Islet precursor cell (in vitro differentiated cells): ENCODE measurements around the gene UNK.
"Not testable (repeated sequence)": the region's sequence is repeated elsewhere in the genome, so short reads cannot be mapped to it uniquely, and the experiment has no call there.

Source experiments
- DNase-seq: peaks from one replicate; pipeline ENCODE4 v3.0.0-alpha.2; 2018

Gene UNK

DNA sequence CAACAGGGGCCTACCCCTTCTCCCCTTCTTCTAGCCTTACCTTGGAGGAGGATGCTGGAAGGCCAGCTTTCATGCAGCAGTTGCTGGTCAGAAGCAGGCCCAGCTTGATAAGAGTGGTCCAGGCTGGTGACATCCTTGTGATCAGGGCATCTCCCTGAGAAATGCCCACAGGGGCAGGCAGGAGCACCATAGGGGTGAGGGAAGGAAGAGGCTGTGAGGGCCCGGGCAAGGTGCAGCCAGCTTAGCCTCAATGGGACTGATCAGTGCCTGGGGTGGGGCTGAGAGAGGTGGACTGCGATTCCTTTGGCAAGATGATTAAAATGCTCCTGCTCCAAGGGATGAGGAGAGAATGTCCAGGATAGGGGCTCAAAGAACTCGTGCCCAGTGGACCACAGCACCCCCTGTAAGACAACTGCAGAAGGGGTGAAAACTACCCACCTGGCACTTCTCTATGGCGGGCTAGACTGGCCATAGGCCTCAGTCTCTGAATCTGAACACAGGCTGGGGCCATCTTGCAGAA lies 10.1 kb upstream of the UNK start:
- DNase-seq, result no peak

- peak; percentile 92 for DNase-seq
Measured at GRCh38 chr17:75774991-75775668, 9.5 kb upstream of the UNK start.

- no peak for DNase-seq
Measured at GRCh38 chr17:75776386-75777295, 8.0 kb upstream of the UNK start.

GRCh38 chr17:75777296-75777922 lies 7.2 kb upstream of the UNK start:
- DNase-seq, result no peak

GRCh38 chr17:75778066-75778860 lies 6.3 kb upstream of the UNK start:
- not testable (repeated sequence) for DNase-seq

GRCh38 chr17:75778861-75779249 lies 5.8 kb upstream of the UNK start:
- DNase-seq, result no peak

GRCh38 chr17:75779250-75779986 lies 5.2 kb upstream of the UNK start:
- DNase-seq, result peak; percentile 100

GRCh38 chr17:75779987-75780889 lies 4.4 kb upstream of the UNK start:
- no peak for DNase-seq

- DNase-seq, result no peak
Measured at GRCh38 chr17:75783069-75783783, 1.4 kb upstream of the UNK start.

- DNase-seq, result peak; percentile 70
Measured at GRCh38 chr17:75783803-75784472, 668 bp upstream of the UNK start.

DNA sequence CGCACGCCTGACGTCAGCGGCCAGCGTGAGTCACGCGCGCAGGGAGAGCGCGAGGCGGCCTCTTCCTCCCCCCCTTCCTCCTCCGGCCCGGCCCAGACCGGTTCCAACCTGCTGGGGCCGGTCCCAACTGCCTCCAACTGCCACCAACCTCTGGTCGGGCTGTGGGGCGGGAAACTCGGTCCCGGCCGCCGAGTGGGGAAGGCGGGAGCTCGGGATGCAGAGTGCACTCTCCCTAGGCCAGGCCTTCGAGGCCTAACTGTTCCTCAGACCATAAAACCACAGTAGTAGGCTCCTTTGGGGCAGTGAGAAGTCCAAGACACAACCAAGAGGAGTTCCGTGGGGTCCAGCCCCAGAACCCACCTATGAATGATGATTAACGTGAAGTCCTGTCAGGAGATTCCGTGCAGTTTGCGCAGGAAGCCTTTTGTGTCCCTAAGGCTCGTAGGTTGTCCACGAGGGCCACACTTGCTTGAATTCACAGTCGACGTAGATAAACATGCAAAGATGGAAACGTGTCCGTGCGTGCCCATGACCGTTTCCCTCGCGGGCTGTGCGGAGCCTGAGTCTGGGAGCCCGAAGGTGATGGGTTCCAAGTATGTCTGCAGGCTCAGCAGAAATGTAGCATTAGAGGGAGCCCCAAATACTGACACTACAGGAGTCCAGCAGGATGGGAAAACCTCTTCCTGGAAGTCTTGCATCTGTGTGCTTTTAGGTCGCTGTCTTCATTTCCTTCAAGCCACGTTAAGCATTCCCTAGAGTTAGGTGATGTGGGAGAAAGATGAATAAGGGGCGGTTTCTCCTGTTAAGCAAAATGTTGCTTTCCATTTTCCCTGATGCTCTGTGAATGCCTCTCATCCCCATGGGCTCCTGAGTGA lies 647 bp downstream of the UNK start:
- peak; percentile 98 for DNase-seq

DNA sequence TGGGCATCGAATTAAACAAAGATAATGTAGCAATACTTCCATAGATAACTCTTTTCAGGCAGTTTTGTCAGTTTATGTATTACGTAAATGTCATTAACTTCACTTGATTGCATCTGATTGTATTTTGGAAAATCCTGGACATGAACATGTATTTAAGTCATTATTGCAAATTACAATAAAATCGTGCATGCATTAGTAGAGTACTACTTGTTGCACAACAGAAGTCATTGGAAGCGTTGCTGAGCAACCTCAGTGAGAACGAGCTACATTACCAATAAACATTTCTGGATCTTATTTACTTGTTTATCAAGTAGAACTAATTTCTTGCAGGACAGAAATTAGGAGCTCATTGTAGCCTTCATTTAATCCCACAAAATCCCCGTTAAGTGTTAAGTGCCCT lies 6.6 kb downstream of the UNK start:
- no peak for DNase-seq

- no peak for DNase-seq
Measured at GRCh38 chr17:75793460-75793859, 8.9 kb downstream of the UNK start.

GRCh38 chr17:75795820-75796607 lies 11.4 kb downstream of the UNK start:
- DNase-seq, result no peak

GRCh38 chr17:75799402-75799801 lies 14.8 kb downstream of the UNK start:
- DNase-seq, result no peak

- no peak for DNase-seq
Measured at GRCh38 chr17:75803883-75804282, 19.3 kb downstream of the UNK start.

DNA sequence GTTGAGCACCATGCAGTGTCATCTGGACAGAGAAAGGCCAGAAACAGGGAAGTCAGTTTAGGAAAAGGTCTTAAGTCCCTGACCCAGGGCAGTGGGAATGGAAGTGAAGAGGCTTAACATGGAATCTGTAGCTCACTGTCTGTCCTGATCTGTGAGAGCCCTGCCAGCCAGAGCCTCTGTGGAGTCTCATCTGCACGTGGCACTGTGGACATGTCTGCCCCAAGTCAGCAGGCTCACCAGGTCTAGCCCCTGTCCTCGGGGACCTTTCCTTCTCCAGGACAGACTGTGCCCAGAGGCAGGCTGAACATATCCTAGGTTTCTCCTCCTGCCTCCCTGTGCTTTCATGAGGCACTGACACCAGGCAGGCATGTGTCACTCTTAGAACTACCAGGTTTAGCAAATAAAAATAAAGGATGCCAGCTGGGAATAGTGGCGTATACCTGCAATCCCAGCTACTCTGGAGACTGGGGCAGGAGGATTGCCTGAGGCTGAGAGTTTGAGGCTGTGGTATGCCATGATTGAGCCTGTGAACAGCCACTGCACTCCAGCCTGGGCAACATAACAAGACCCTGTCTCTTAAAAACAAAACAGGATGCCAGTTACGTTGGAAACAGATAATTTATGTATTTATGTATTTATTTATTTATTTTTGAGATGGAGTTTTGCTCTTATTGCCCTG lies 22.4 kb downstream of the UNK start:
- DNase-seq, result no peak
